Neural cell (in vitro differentiated cells): ENCODE data around the gene KCTD21. TPM values are rescaled to one million over a fixed set of nuclear protein-coding genes. Genes with fewer than 3 reads are reported as not detected.

Experiments used
- H2AFZ ChIP-seq: fragments of 200-600, 300-800 bp; sonication (generic), shearing (Covaris generic); 2 replicates; pipeline ENCODE4 v1.6.0; 2014; ENCODE audit warnings: low read depth, mild to moderate bottlenecking, antibody characterized with exemption, low read length, moderate library complexity
- H3F3A ChIP-seq: fragments of 200-600 bp; shearing (Covaris generic); 2 replicates; pipeline ENCODE4 v1.6.1; 2016; ENCODE audit warnings: mild to moderate bottlenecking, moderate library complexity, mixed read lengths, antibody characterized with exemption, low read length; ENCODE audit not compliant: insufficient read depth, poor library complexity, severe bottlenecking
- H3K27ac ChIP-seq: fragments of 200-600, 300-800 bp; sonication (generic), shearing (Covaris generic); 2 replicates; pipeline ENCODE4 v1.5.1; 2014; ENCODE audit warnings: mild to moderate bottlenecking, low read length, moderate library complexity
- H3K27me3 ChIP-seq: fragments of 300-800, 200-600 bp; sonication (generic), shearing (Covaris generic); 2 replicates; pipeline ENCODE4 v1.6.0; 2014; ENCODE audit warnings: mild to moderate bottlenecking, low read depth, low read length, moderate library complexity; ENCODE audit not compliant: insufficient read depth
- H3K36me3 ChIP-seq: fragments of 300-800, 200-600 bp; sonication (generic), shearing (Covaris generic); 2 replicates; pipeline ENCODE4 v1.5.1; 2014; ENCODE audit warnings: mild to moderate bottlenecking, antibody characterized with exemption, low read length, moderate library complexity; ENCODE audit not compliant: insufficient read depth
- H3K4me2 ChIP-seq: fragments of 300-800, 200-600 bp; sonication (generic), shearing (Covaris generic); 2 replicates; pipeline ENCODE4 v1.6.0; 2014; ENCODE audit warnings: mild to moderate bottlenecking, low read length
- H3K4me3 ChIP-seq: fragments of 300-800, 200-600 bp; sonication (generic), shearing (Covaris generic); 2 replicates; pipeline ENCODE4 v1.5.1; 2014; ENCODE audit warnings: mild to moderate bottlenecking, low read length, moderate library complexity
- H3K79me2 ChIP-seq: fragments of 200-600 bp; shearing (Covaris generic); replicated peaks from 2 replicates; pipeline ENCODE4 v1.6.0; 2014; ENCODE audit warnings: mild to moderate bottlenecking, low read length, moderate library complexity; ENCODE audit not compliant: insufficient read depth
- H3K9ac ChIP-seq: fragments of 300-800, 200-600 bp; sonication (generic), shearing (Covaris generic); 2 replicates; pipeline ENCODE4 v1.6.1; 2016; ENCODE audit warnings: mild to moderate bottlenecking, low read length, mixed read lengths
- H3K9me2 ChIP-seq: fragments of 200-600 bp; shearing (Covaris generic); 2 replicates; pipeline ENCODE4 v1.6.1; 2016; ENCODE audit warnings: mild to moderate bottlenecking, low read length, mixed read lengths; ENCODE audit not compliant: insufficient read depth
- H3K9me3 ChIP-seq: fragments of 200-600, 300-800 bp; sonication (generic), shearing (Covaris generic); 2 replicates; pipeline ENCODE4 v1.6.1; 2016; ENCODE audit warnings: mild to moderate bottlenecking, mixed run types, low read length, moderate library complexity, mixed read lengths
- H4K20me1 ChIP-seq: fragments of 200-600 bp; shearing (Covaris generic); 2 replicates; pipeline ENCODE4 v1.6.1; 2016; ENCODE audit warnings: mild to moderate bottlenecking, mixed run types; ENCODE audit not compliant: insufficient read depth
- CTCF ChIP-seq: fragments of 450-650 bp; IDR thresholded peaks from 2 replicates; pipeline ENCODE4 v1.5.1; 2014; ENCODE audit warnings: antibody characterized with exemption, mild to moderate bottlenecking, moderate library complexity; ENCODE audit not compliant: poor library complexity, severe bottlenecking
- EP300 ChIP-seq: fragments of 450-650 bp; conservative IDR thresholded peaks from 2 replicates; pipeline ENCODE4 v1.6.1; 2014; ENCODE audit warnings: antibody characterized with exemption, mild to moderate bottlenecking, moderate library complexity; ENCODE audit not compliant: poor library complexity, severe bottlenecking
- EZH2 ChIP-seq: fragments of 200-600, 300-800 bp; shearing (Covaris generic), sonication (generic); IDR thresholded peaks from 2 replicates; pipeline ENCODE4 v1.6.1; 2014; ENCODE audit warnings: antibody characterized with exemption, low read length, borderline replicate concordance, mild to moderate bottlenecking; ENCODE audit not compliant: insufficient read depth, poor library complexity, severe bottlenecking
- MXI1 ChIP-seq: fragments of 450-650 bp; conservative IDR thresholded peaks from 2 replicates; pipeline ENCODE4 v1.6.1; 2014; ENCODE audit warnings: antibody characterized with exemption, mild to moderate bottlenecking; ENCODE audit not compliant: poor library complexity, severe bottlenecking
- POLR2AphosphoS5 ChIP-seq: IDR thresholded peaks from 2 replicates; pipeline ENCODE4 v1.6.1; 2012
- RAD21 ChIP-seq: fragments of 450-650 bp; conservative IDR thresholded peaks from 2 replicates; pipeline ENCODE4 v1.6.1; 2014; ENCODE audit warnings: antibody characterized with exemption, mild to moderate bottlenecking, moderate library complexity
- REST ChIP-seq: IDR thresholded peaks from 2 replicates; pipeline ENCODE4 v1.6.1; 2012; ENCODE audit warnings: borderline replicate concordance
- SMC3 ChIP-seq: fragments of 450-650 bp; conservative IDR thresholded peaks from 2 replicates; pipeline ENCODE4 v1.6.1; 2014; ENCODE audit warnings: antibody characterized with exemption, mild to moderate bottlenecking, moderate library complexity; ENCODE audit not compliant: poor library complexity
- TAF1 ChIP-seq: IDR thresholded peaks from 2 replicates; pipeline ENCODE4 v1.6.1; 2012; ENCODE audit warnings: low read depth
- polyA plus RNA-seq: library from polyadenylated mRNA; depleted of rRNA; stranded (reverse); fragments of >200 nt; gene quantifications from 2 replicates; pipeline ENCODE4 v1.2.3, GENCODE V29; 2014

Gene KCTD21
- polyA plus RNA-seq, 1 donor from 2014 or later: 1.4 TPM

GRCh38 chr11:78219493-78220217, 31.2 kb upstream of the KCTD21 start:
- Histone ChIP-seq H3K9me3 (no peaks in the 10 kb centered on the region), H3K36me3 (peaks cover 16% of the 10 kb centered on the region), H4K20me1 (no peaks in the 10 kb centered on the region), H3K4me3 (no peak overlapping the region), H3K27me3 (no peaks in the 10 kb centered on the region), H3K4me2 (no peak overlapping the region), H3K79me2 (no peaks in the 10 kb centered on the region), H2AFZ (no peak overlapping the region), H3F3A (no peaks in the 10 kb centered on the region), H3K9me2 (no peaks in the 10 kb centered on the region), H3K9ac (no peak overlapping the region), H3K27ac (no peak overlapping the region)
- TF ChIP-seq CTCF (no peak), REST (no peak), EP300 (no peak), RAD21 (no peak), SMC3 (no peak), EZH2 (no peak), POLR2AphosphoS5 (no peak), TAF1 (no peak), MXI1 (no peak)

- no peak overlapping the region for H2AFZ ChIP-seq
- TF ChIP-seq RAD21: no peak
- no peak for TF ChIP-seq EZH2
- no peak for TF ChIP-seq EP300
- TF ChIP-seq SMC3: no peak
- TF ChIP-seq POLR2AphosphoS5: no peak
- no peak for TF ChIP-seq REST
- no peak for TF ChIP-seq CTCF
- TF ChIP-seq MXI1: no peak
- TF ChIP-seq TAF1: no peak
- no peaks in the 10 kb centered on the region for H3K9me3 ChIP-seq
- H3K79me2 ChIP-seq: no peaks in the 10 kb centered on the region
- H3F3A ChIP-seq: no peaks in the 10 kb centered on the region
- H3K36me3 ChIP-seq: peaks cover 12% of the 10 kb centered on the region
- no peaks in the 10 kb centered on the region for H3K27me3 ChIP-seq
- no peak overlapping the region for H3K9ac ChIP-seq
- H3K9me2 ChIP-seq: no peaks in the 10 kb centered on the region
- H4K20me1 ChIP-seq: no peaks in the 10 kb centered on the region
- no peak overlapping the region for H3K27ac ChIP-seq
- no peak overlapping the region for H3K4me3 ChIP-seq
- no peak overlapping the region for H3K4me2 ChIP-seq
These were observed 30.5 kb upstream of the KCTD21 start for GRCh38 chr11:78218707-78219492.
